Measurements from ENCODE around the gene DDX20.

DDX20 gene

DNA sequence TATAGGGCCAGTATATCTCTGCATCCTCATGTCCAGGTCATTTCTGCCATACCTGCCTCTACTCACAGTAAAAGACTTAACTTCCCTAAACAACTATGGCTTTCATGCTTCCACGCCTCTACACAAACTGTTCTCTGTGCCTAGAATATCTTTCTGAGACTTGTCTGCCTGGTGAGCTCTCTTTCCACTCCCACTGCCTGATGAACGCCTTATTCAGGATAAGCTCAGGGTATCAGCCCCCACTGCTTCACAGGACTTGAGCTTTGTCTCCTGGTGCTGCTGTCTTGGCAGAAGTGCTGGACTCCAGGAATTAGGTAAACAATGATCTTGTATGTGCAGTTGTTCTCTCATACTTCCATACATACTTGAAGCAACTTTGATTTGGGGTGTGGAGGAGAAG is 4.8 kb upstream of the DDX20 start:
- no peak overlapping the region for H2AFZ ChIP-seq (ENCODE audit: low read length)
- no peak overlapping the region for H3K4me3 ChIP-seq (ENCODE audit: low read depth, low read length, poor library complexity, severe bottlenecking)
- H3K9me2 ChIP-seq (ENCODE audit: low read depth, low read length), result no peaks in the 10 kb centered on the region
- H3K79me2 ChIP-seq (ENCODE audit: insufficient read depth, low read length), result no peaks in the 10 kb centered on the region
- H3K27ac ChIP-seq (ENCODE audit: low read depth, low read length, poor library complexity, severe bottlenecking), result no peak overlapping the region
- H3K9ac ChIP-seq (ENCODE audit: low read length), result no peak overlapping the region
- no peak for TF ChIP-seq EZH2 (IDR thresholded peaks at IDR 0.05; ENCODE audit: borderline replicate concordance, low read length)
- TF ChIP-seq, protein P1, sequence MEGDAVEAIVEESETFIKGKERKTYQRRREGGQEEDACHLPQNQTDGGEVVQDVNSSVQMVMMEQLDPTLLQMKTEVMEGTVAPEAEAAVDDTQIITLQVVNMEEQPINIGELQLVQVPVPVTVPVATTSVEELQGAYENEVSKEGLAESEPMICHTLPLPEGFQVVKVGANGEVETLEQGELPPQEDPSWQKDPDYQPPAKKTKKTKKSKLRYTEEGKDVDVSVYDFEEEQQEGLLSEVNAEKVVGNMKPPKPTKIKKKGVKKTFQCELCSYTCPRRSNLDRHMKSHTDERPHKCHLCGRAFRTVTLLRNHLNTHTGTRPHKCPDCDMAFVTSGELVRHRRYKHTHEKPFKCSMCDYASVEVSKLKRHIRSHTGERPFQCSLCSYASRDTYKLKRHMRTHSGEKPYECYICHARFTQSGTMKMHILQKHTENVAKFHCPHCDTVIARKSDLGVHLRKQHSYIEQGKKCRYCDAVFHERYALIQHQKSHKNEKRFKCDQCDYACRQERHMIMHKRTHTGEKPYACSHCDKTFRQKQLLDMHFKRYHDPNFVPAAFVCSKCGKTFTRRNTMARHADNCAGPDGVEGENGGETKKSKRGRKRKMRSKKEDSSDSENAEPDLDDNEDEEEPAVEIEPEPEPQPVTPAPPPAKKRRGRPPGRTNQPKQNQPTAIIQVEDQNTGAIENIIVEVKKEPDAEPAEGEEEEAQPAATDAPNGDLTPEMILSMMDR (IDR thresholded peaks at IDR 0.05; ENCODE audit: low read length), result no peak
- no peaks in the 10 kb centered on the region for H3K9me3 ChIP-seq (ENCODE audit: low read length)
- H3K36me3 ChIP-seq (ENCODE audit: insufficient read depth, low read length), result no peaks in the 10 kb centered on the region
- peaks cover 10% of the 10 kb centered on the region for H3K4me1 ChIP-seq (ENCODE audit: insufficient read depth, low read length, severe bottlenecking)
- no peaks in the 10 kb centered on the region for H4K20me1 ChIP-seq (ENCODE audit: insufficient read depth, low read length)
- H3K4me2 ChIP-seq (ENCODE audit: low read length), result no peak overlapping the region
- no peaks in the 10 kb centered on the region for H3F3A ChIP-seq (ENCODE audit: insufficient read depth, low read length)
- H3K27me3 ChIP-seq (ENCODE audit: insufficient read depth, low read length), result no peaks in the 10 kb centered on the region

DNA sequence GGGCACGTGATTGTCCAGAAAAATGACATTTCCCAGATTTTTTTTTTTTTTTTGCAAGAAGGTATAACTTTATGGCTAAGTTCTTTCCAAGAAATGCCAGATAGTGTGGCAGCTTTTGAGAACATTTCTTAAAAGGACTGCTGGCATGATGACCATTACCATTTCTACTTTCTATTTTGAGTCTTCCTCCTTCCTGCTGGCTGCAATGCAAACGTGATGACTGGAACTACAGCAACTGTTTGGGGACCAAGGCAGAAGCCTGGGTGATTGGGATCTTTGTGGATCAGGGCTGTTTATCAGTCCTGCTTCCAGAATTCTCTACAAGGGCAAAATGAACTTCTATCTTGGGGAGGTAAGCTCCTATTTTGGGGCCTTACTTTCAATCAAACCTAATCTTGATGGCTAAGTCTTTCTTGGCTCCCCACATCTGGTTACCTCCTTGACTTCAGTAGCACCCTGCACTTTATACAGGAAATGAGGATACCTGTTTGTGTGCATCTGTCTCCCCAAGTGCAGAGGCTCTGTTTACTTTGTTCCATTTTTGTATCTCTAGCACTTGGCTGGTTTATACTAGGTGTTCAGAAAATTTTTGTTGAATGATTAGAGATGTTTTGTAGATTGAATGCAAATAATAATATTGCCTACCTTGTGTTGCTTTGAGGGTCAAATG is 3.7 kb upstream of the DDX20 start:
- H3K9ac ChIP-seq (ENCODE audit: low read length), result no peak overlapping the region
- H3K27me3 ChIP-seq (ENCODE audit: insufficient read depth, low read length), result no peaks in the 10 kb centered on the region
- H3K9me2 ChIP-seq (ENCODE audit: low read depth, low read length), result no peaks in the 10 kb centered on the region
- H3F3A ChIP-seq (ENCODE audit: insufficient read depth, low read length), result no peaks in the 10 kb centered on the region
- H4K20me1 ChIP-seq (ENCODE audit: insufficient read depth, low read length), result no peaks in the 10 kb centered on the region
- H3K79me2 ChIP-seq (ENCODE audit: insufficient read depth, low read length), result peaks cover 8% of the 10 kb centered on the region
- no peak overlapping the region for H3K4me3 ChIP-seq (ENCODE audit: low read depth, low read length, poor library complexity, severe bottlenecking)
- no peak overlapping the region for H2AFZ ChIP-seq (ENCODE audit: low read length)
- TF ChIP-seq EZH2 (IDR thresholded peaks at IDR 0.05; ENCODE audit: borderline replicate concordance, low read length), result no peak
- TF ChIP-seq, protein P1 (IDR thresholded peaks at IDR 0.05; ENCODE audit: low read length), result no peak
- no peak overlapping the region for H3K27ac ChIP-seq (ENCODE audit: low read depth, low read length, poor library complexity, severe bottlenecking)
- H3K36me3 ChIP-seq (ENCODE audit: insufficient read depth, low read length), result peaks cover 2% of the 10 kb centered on the region; the same call in 1 of the 2 replicates
- peaks cover 17% of the 10 kb centered on the region for H3K4me1 ChIP-seq (ENCODE audit: insufficient read depth, low read length, severe bottlenecking)
- no peak overlapping the region for H3K4me2 ChIP-seq (ENCODE audit: low read length)
- no peaks in the 10 kb centered on the region for H3K9me3 ChIP-seq (ENCODE audit: low read length)

DNA sequence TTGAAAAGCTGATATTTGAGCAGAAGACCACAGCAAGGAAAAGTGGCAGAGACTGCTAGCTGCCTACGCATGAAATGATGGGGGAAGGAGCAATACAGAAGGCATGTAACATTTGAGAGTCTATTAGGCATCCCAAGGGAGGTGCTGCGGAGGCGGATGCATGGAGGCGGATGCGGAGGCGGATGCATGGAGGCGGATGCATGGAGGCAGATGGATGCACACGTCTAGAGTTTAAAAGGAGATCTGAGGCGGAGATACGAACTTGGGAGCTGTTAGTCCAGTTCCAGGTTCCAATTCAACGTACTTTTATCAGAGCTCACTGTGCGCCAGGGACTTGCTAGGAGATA is 744 bp upstream of the DDX20 start:
- Histone ChIP-seq H3K9me2 (ENCODE audit: low read depth, low read length) (no peaks in the 10 kb centered on the region), H3K79me2 (ENCODE audit: insufficient read depth, low read length) (peaks cover 15% of the 10 kb centered on the region), H3K4me2 (ENCODE audit: low read length) (peak overlapping the region; percentile 94), H3K36me3 (ENCODE audit: insufficient read depth, low read length) (peaks cover 27% of the 10 kb centered on the region; the same call in 1 of the 2 replicates), H3K9ac (ENCODE audit: low read length) (peak overlapping the region; percentile 94), H3K27me3 (ENCODE audit: insufficient read depth, low read length) (no peaks in the 10 kb centered on the region), H3K27ac (ENCODE audit: low read depth, low read length, poor library complexity, severe bottlenecking) (peak overlapping the region; percentile 67), H4K20me1 (ENCODE audit: insufficient read depth, low read length) (no peaks in the 10 kb centered on the region), H3F3A (ENCODE audit: insufficient read depth, low read length) (no peaks in the 10 kb centered on the region), H3K9me3 (ENCODE audit: low read length) (no peaks in the 10 kb centered on the region), H3K4me3 (ENCODE audit: low read depth, low read length, poor library complexity, severe bottlenecking) (peak overlapping the region; percentile 78), H3K4me1 (ENCODE audit: insufficient read depth, low read length, severe bottlenecking) (peaks cover 27% of the 10 kb centered on the region), H2AFZ (ENCODE audit: low read length) (0 out of 2 replicates have a peak overlapping the region, but pooled peaks have one; percentile 51)
- TF ChIP-seq EZH2 (IDR thresholded peaks at IDR 0.05; ENCODE audit: borderline replicate concordance, low read length), result no peak
- TF ChIP-seq, protein P1 (IDR thresholded peaks at IDR 0.05; ENCODE audit: low read length), result no peak
